Measurements from ENCODE around the gene LRWD1. TPM values are rescaled to one million over a fixed set of nuclear protein-coding genes. Genes with fewer than 3 reads are reported as not detected.
A peak's percentile ranks its signal among the peaks of the same experiment; 100 is the strongest.
"Not testable (repeated sequence)": the region's sequence is repeated elsewhere in the genome, so short reads cannot be mapped to it uniquely, and the experiment has no call there.

LRWD1 gene
- total RNA-seq, 1 experiment from 2014 or later, result 39.6 TPM

DNA sequence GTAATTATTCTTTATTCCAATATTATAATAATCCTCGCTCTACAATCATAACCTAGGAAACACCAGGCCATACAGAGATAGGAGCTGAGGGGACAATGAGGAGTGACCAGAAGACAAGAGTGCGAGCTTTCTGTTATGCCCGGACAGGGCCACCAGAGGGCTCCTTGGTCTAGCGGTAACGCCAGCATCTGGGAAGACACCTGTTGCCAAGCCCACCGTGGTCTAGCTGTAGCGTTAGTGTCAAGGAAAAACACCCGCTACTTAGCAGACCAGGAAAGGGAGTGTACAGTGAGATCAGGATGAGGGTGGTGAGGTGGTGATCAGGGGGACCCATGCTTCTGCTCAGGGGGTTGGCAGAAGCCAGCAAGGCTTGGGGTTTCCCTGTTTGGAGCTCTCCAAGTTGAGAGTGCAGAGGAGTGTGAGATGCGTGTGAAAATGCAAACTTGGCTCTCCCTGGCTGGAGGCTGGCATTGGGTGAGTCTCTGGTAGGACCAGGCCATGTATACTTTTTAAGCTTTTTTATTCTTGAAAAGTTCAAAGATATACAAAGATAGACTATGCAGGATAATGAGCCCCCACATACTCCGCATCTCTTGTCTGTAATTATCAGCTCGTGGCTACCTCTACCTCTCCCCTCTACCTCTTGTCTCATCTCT, 15.3 kb downstream of the LRWD1 start:
- CTCF ChIA-PET, result interaction anchor here (0.8 kb wide), 1 partner anchor 192 kb away, joined by 5 read pairs; no protein-coding TSS in a partner anchor
- not testable (repeated sequence) for H3K4me3 Mint-ChIP-seq

DNA sequence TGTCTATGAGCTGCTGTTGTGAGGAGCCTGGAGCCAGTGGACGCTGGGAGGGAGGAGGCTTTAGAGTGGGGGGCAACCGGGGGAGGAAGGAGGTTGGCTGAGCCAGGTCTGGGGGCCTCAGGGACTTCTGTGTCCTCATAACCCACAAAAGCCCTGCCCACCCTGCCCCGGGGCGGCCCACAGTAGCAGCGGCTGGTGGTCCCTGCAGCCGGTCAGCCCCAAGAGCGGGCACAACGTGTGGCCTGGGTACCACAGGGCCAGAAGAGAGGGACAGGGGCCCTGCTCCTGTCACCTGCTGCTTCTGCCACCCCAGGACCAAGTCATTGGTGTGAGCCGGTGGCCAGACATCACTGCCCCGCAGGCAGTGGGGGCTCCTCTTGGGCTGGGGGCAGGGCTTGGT, 17.2 kb downstream of the LRWD1 start:
- DNase-seq (ENCODE audit: low spot score), result not testable (repeated sequence)

More for the DNA sequence above, 15.3 kb downstream of the LRWD1 start:
- ATAC-seq; H3K36me3 Mint-ChIP-seq; H3K27me3 Mint-ChIP-seq (ENCODE audit: low read depth); H3K27ac Mint-ChIP-seq; H3K9me3 Mint-ChIP-seq; H3K4me1 Mint-ChIP-seq; POLR2A ChIA-PET: not testable (repeated sequence)
- DNase-seq (ENCODE audit: low spot score), result peak; percentile 84

DNA sequence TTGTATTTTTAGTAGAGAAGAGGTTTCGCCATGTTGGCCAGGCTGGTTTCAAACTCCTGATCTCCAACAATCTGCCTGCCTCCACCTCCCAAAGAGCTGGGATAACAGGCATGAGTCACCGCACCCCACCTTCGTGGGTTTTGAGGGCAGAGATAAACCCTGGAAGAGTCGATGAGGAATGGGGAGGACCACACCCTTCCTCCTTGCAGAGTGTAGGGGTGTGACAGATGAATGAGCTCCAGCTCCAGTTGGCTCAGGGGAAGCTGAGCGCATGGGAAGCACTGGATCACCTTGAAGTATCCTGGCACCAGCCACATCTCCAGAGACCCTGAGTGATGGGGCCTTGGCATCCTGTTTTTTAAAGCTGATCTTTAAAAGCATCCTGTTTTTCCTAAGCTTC, 19.5 kb downstream of the LRWD1 start:
- H3K9me3 Mint-ChIP-seq; H3K27me3 Mint-ChIP-seq (ENCODE audit: low read depth); POLR2A ChIA-PET; H3K36me3 Mint-ChIP-seq; ATAC-seq; DNase-seq (ENCODE audit: low spot score); H3K27ac Mint-ChIP-seq; H3K4me1 Mint-ChIP-seq; H3K4me3 Mint-ChIP-seq; CTCF ChIA-PET: not testable (repeated sequence)

More for the DNA sequence above, 17.2 kb downstream of the LRWD1 start:
- H3K27ac Mint-ChIP-seq; ATAC-seq; H3K4me1 Mint-ChIP-seq; H3K9me3 Mint-ChIP-seq; H3K27me3 Mint-ChIP-seq (ENCODE audit: low read depth); CTCF ChIA-PET; H3K4me3 Mint-ChIP-seq; H3K36me3 Mint-ChIP-seq; POLR2A ChIA-PET: not testable (repeated sequence)

DNA sequence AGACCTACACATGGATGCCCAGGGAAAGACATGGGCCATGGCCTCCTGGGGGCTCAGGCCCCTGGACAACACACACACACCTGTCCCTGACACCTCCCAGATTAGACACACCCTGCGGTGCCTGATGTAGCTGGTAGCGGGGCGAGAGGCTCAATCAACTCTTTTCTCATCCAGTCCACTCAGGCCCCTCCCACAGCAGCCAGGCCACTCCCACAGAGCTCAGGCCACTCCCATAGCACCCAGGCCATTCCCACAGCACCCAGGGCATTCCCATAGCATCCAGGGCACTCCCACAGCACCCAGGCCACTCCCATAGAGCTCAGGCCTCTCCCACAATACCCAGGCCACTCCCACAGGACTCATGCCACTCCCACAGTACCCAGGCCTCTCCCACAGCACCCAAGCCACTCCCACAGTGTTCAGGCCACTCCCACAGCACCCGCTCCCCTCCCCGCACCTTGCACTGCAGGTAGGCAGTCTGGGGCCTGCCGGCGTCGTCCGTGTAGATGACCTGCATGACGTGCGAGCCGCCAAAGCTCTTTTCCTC, 25.8 kb downstream of the LRWD1 start:
- POLR2A ChIA-PET, result not testable (repeated sequence)

DNA sequence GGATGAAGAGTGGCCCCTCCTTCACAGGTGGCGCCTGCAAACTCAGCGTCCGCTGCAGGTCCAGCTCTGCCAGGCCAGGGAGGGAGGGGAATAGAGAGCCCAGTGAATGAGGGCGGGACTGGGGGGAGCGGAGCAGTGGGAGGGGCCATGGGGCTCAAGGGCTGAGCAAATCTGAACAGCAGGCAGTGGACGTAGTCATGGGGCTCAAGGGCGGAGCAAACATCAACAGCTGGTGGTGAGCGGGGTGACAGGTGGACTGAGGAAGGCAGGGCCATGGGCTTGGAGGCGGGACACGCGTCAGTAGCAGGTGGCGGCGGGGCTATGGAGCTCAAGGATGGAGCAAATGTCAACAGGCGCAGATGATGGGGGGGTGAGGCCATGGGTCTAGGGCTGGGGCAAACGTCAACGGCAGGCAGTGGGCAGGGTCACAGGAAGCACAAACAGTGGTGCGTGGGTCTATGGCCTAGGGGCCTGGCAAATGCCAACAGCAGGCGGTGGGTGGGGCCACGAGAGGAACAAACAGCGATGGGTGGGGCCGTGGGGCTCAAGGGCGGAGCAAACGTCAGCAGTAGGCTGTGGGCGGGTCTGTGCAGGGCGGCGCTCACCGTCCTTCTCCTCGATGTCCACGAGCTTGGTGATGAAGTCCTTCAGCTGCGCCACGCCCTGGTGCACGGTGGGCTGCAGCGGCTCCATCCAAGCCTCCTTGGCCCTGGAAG, 28.6 kb downstream of the LRWD1 start:
- H3K4me1 Mint-ChIP-seq; H3K4me3 Mint-ChIP-seq; H3K27me3 Mint-ChIP-seq (ENCODE audit: low read depth); DNase-seq (ENCODE audit: low spot score); H3K9me3 Mint-ChIP-seq; H3K36me3 Mint-ChIP-seq; POLR2A ChIA-PET; CTCF ChIA-PET; H3K27ac Mint-ChIP-seq: not testable (repeated sequence)
- peak; percentile 49 for ATAC-seq

More for the DNA sequence above, 25.8 kb downstream of the LRWD1 start:
- H3K4me3 Mint-ChIP-seq; CTCF ChIA-PET; H3K36me3 Mint-ChIP-seq; H3K27ac Mint-ChIP-seq; H3K9me3 Mint-ChIP-seq; H3K27me3 Mint-ChIP-seq (ENCODE audit: low read depth); H3K4me1 Mint-ChIP-seq: not testable (repeated sequence)
- peak; percentile 93 for ATAC-seq
- DNase-seq (ENCODE audit: low spot score), result peak; percentile 100

DNA sequence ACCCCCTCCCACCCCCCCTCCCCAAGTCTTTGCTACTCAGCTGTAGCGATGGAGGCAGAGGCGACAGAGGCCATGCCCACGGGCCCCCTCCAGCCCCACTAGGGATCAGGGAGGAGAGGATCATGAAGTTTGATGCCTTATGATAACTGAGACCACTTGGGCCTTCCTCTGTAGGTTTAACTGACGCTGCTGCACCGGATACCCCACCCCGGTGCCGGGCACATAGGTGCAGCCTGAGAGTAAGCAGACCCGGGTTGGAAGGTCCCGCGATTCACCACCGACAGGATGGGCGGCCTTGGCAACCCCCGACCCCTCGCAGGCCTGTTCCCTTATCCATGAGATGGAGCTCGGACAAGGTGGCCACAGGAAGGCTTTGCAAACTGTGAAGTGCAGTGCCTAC, 29.2 kb downstream of the LRWD1 start:
- H3K36me3 Mint-ChIP-seq; H3K27ac Mint-ChIP-seq; POLR2A ChIA-PET; ATAC-seq; H3K4me3 Mint-ChIP-seq; CTCF ChIA-PET; H3K4me1 Mint-ChIP-seq; H3K27me3 Mint-ChIP-seq (ENCODE audit: low read depth); H3K9me3 Mint-ChIP-seq: not testable (repeated sequence)
- DNase-seq (ENCODE audit: low spot score), result peak; percentile 16

DNA sequence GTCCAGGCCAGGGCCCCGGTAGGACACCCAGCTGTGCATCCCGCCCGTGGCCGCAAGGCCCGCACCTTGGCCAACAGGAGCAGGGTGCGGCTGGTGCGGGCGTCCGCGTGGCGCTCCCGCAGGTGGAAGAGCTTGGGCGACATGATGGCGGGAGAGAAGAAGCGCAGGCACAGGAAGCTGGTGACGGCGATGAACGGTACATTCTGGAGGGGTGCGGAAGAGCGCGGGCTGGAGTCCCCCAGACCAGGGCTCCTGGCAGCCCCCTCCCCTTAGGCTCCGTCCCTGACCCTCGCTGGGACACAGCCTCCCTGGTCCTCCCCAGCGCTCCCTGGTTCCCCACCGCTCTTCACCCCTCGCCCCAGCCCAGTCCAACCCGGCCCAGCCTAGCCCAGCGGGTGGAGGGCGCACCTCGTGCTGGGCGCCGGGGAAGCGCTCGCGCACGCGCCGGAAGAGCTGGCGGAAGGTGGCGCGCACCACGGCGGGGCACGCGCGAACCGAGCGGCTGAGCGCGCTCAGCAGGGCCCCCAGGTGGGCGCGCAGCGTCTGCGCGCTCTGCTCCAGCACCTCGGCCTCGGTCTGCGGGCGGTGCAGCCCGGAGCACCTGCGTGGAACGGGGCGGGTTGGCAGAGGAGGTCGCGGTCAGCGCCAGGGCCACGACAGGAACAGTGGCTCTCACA, 29.8 kb downstream of the LRWD1 start:
- H3K4me3 Mint-ChIP-seq, CTCF ChIA-PET: not testable (repeated sequence)

DNA sequence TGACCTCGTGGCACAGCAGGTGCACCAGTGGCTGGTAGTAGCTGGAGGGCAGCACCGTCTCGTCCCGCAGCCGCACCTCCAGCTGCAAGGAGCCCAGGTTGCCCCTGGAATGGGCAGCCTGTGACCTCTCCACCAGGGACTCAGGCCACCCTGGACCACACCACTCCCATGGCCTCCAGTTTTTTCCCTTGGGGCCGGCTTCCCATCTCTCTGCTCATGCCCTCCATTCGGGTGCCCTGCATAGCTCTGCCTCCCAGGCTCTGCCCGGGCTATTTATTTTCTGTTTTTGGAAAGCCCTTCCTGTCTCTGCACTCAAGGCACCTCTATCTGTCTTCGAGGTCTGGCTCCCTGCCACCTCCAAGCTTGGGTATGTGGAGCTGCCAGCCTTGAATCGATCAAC, 32.1 kb downstream of the LRWD1 start:
- H3K36me3 Mint-ChIP-seq; CTCF ChIA-PET; H3K9me3 Mint-ChIP-seq; H3K27me3 Mint-ChIP-seq (ENCODE audit: low read depth); H3K27ac Mint-ChIP-seq; H3K4me1 Mint-ChIP-seq; POLR2A ChIA-PET; ATAC-seq; H3K4me3 Mint-ChIP-seq: not testable (repeated sequence)
- DNase-seq (ENCODE audit: low spot score), result peak; percentile 7

More for the DNA sequence above, 29.8 kb downstream of the LRWD1 start:
- ATAC-seq, result peak; percentile 0
- H3K27ac Mint-ChIP-seq; POLR2A ChIA-PET; H3K27me3 Mint-ChIP-seq (ENCODE audit: low read depth); H3K4me1 Mint-ChIP-seq; H3K36me3 Mint-ChIP-seq; H3K9me3 Mint-ChIP-seq; DNase-seq (ENCODE audit: low spot score): not testable (repeated sequence)

DNA sequence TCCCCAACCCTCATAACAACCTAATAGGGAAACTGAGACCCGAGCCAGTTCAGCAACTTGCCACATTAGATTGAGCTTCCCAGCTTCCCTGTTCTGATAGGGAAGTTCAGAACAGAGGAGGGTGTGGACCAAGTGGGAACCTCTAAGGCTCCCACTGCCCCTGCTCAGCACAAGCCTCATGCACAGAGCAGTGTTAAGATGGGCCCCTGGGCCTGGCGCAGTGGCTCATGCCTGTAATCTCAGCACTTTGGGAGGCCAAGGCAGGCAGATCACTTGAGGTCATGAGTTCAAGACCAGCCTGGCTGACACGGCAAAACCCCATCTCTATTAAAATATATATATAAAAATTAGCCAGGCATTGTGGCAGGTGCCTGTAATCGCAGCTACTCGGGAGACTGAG, 32.5 kb downstream of the LRWD1 start:
- DNase-seq (ENCODE audit: low spot score), result peak; percentile 4
- H3K9me3 Mint-ChIP-seq; CTCF ChIA-PET; H3K4me1 Mint-ChIP-seq; H3K27me3 Mint-ChIP-seq (ENCODE audit: low read depth); H3K27ac Mint-ChIP-seq; POLR2A ChIA-PET; ATAC-seq; H3K4me3 Mint-ChIP-seq; H3K36me3 Mint-ChIP-seq: not testable (repeated sequence)

DNA sequence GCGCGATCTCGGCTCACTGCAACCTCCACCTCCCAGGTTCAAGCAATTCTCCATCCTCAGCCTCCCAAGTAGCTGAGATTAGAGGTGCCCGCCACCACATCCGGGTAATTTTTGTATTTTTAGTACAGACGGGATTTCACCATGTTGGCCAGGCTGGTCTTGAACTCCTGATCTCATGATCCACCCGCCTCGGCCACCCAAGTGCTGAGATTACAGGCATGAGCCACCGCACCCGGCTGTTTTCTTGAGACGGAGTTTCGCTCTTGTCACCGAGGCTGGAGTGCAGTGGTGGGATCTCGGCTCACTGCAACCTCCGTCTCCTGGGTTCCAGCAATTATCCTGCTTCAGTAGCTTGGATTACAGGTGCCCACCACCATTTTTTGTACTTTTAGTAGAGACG, 33.5 kb downstream of the LRWD1 start:
- H3K9me3 Mint-ChIP-seq; H3K4me1 Mint-ChIP-seq; H3K36me3 Mint-ChIP-seq; H3K27me3 Mint-ChIP-seq (ENCODE audit: low read depth); H3K27ac Mint-ChIP-seq; ATAC-seq; CTCF ChIA-PET; DNase-seq (ENCODE audit: low spot score); POLR2A ChIA-PET; H3K4me3 Mint-ChIP-seq: not testable (repeated sequence)

DNA sequence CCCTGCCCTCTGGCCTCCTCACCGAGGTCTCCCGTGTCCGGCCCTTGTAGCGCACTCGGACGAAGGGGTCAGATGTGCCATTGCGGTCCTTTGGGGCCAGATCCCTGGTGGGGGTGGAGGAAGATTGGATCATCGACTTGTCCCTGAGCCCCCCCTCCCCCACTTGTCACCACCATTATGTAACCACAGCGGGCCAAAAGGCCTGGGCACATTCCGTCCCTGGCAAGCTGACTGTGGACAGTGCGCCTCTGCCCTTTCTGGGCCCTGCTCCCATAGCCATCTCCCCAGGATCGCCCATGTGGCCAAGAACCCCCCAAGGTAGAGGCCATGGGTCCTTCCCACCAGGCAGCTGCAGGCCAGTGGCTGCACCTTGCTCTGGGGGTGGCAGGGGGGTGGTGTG, 38.4 kb downstream of the LRWD1 start:
- CTCF ChIA-PET; H3K27me3 Mint-ChIP-seq (ENCODE audit: low read depth); POLR2A ChIA-PET; ATAC-seq; DNase-seq (ENCODE audit: low spot score); H3K4me1 Mint-ChIP-seq; H3K4me3 Mint-ChIP-seq; H3K27ac Mint-ChIP-seq; H3K9me3 Mint-ChIP-seq; H3K36me3 Mint-ChIP-seq: not testable (repeated sequence)

DNA sequence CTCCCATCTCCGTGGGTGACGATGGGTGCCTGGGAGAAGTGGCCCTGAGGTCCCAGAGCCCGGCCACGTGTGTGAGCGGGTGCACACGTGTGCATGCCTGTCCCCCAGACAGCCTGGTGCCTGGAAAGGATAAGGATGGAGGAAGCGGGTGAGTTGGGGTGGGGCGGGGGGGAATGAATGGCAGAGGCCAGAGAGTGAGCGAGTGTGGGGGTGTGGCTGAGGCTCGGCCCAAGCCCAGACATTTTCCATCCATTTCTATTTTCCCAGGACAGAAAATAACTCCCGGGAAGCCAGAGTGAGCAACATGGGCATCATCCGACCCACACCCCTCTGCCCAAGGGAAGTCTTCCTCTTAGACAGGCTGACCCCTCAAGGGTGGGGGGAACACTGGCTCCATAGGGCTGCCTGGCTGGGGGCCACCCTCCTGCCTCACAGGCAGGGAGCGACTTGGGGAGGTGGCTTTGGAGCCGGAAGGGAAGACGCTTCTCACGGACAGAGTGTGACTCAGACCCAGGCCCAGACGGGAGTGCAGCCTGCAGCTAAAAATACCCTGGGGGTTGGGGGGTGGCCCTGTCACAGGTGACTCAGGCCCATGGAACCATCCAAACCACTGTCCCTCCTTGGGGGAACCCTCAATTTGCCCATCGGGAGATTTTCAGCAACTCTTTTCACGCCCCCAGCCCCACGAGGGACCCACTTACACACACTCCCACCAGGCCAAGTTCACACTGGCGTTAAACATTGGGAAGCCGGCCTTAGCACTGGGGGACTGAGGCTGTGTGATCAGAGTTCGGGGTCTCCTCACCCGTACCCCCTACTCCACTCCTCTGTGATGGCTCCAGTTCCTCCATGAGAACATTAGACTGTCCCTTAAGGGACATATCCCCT, 40.8 kb downstream of the LRWD1 start:
- POLR2A ChIA-PET, H3K36me3 Mint-ChIP-seq: not testable (repeated sequence)

More for the DNA sequence above, 40.8 kb downstream of the LRWD1 start:
- peak; percentile 53 for ATAC-seq
- H3K27me3 Mint-ChIP-seq (ENCODE audit: low read depth); H3K4me1 Mint-ChIP-seq; H3K27ac Mint-ChIP-seq; CTCF ChIA-PET; H3K9me3 Mint-ChIP-seq; H3K4me3 Mint-ChIP-seq; DNase-seq (ENCODE audit: low spot score): not testable (repeated sequence)

All from WTC11 (cell line).